Measurements from ENCODE around the gene EIF4H.
"Not testable (repeated sequence)": the region's sequence is repeated elsewhere in the genome, so short reads cannot be mapped to it uniquely, and the experiment has no call there.

EIF4H gene

DNA sequence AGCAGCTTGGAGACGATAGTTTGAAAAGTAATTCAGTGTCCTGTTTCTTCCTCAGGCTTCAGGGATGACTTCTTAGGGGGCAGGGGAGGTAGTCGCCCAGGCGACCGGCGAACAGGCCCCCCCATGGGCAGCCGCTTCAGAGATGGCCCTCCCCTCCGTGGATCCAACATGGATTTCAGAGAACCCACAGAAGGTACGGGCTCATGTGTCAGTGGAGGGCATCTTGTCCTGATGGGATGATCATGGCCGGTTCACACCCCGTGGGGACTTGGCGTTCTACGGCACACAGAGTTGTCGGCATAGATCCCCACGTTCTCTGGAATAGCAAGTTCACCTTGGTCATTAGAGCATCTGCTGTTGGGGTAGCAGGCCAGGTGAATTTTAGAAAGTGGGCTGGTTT is 20.5 kb downstream of the EIF4H start:
- CTCF ChIA-PET, result interaction anchor here (1.1 kb wide), 1 partner anchor 126 kb away, joined by 3 read pairs; no protein-coding TSS in a partner anchor
- peak overlapping the region; percentile 2; the same call in 1 of the 2 replicates for H3K27ac ChIP-seq
- POLR2A ChIA-PET (ENCODE audit: low non-redundant PET), result no interaction called here
- TF ChIP-seq, protein P1, sequence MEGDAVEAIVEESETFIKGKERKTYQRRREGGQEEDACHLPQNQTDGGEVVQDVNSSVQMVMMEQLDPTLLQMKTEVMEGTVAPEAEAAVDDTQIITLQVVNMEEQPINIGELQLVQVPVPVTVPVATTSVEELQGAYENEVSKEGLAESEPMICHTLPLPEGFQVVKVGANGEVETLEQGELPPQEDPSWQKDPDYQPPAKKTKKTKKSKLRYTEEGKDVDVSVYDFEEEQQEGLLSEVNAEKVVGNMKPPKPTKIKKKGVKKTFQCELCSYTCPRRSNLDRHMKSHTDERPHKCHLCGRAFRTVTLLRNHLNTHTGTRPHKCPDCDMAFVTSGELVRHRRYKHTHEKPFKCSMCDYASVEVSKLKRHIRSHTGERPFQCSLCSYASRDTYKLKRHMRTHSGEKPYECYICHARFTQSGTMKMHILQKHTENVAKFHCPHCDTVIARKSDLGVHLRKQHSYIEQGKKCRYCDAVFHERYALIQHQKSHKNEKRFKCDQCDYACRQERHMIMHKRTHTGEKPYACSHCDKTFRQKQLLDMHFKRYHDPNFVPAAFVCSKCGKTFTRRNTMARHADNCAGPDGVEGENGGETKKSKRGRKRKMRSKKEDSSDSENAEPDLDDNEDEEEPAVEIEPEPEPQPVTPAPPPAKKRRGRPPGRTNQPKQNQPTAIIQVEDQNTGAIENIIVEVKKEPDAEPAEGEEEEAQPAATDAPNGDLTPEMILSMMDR (conservative IDR thresholded peaks at IDR 0.05; ENCODE audit: low read depth), result no peak
- no peak for DNase-seq (ENCODE audit: low spot score)

DNA sequence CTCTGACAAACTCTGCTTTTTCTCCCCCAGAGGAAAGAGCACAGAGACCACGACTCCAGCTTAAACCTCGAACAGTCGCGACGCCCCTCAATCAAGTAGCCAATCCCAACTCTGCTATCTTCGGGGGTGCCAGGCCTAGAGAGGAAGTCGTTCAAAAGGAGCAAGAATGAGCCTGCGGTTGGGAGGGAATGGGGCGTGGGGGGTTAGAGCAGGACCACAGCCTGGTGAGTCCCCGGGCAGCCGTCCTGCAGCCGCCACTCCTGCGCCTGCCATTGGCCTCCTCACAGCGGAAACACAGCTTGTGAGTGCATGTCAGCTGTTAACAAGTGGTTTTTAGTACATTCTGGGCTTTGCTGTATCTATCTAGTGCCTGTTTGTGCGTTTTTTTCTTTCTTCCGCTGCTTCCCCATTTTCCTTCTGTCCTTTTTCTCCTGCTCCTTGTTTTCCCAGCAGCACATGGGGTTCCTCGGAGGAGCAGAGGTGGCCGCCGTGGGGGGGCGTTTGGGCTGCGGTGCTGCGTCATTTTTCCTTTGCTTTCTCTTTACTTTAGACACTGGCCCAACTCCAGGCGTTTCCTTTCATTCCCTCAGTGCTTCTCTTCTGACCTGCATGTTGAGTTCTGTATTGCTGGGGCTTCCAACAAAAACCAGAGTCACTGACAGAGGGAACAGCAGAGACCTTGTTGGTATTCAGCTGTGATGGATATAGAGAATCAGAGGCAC is 21.1 kb downstream of the EIF4H start:
- CTCF ChIA-PET, result not testable (repeated sequence)

DNA sequence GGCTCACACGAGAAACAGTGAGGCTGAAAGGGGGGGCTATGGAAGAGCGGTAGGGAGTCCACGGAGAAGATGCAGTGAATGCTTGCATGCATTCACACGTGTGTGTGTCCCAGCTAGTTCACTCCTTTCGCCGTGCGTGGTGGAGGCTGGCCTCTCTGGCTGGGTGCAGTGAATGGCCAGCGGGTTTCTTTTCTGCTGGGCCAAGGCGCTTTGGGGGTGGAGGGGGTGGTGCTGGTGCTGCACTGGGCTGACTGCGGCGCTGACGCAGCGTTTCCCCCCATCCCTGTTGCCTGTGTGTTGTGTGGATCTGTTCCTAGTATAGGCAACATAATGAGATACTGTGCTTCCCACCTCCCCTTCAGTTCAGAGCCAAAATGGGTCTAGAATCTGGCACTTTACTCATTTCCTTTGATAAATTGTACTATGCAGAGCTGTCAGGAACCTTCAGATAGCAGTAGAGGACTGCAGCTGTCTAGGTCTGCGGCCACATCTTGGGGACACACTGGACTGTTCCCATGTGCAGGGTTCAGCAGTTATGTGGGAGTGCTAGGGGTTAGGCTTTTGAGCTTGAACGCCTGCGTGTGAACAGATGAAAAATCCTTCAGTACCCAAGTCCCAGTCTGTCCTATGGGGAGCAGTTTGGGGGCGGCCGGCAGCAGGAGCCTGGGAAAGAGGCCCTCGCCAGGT is 22.0 kb downstream of the EIF4H start:
- CTCF ChIA-PET, result interaction anchor here (0.6 kb wide), 1 partner anchor 137 kb away, joined by 9 read pairs; no protein-coding TSS in a partner anchor
- DNase-seq (ENCODE audit: low spot score); POLR2A ChIA-PET (ENCODE audit: low non-redundant PET); H3K27ac ChIP-seq: not testable (repeated sequence)

More for the DNA sequence above, 21.1 kb downstream of the EIF4H start:
- POLR2A ChIA-PET (ENCODE audit: low non-redundant PET); DNase-seq (ENCODE audit: low spot score): not testable (repeated sequence)
- peak overlapping the region; percentile 2; the same call in 1 of the 2 replicates for H3K27ac ChIP-seq

DNA sequence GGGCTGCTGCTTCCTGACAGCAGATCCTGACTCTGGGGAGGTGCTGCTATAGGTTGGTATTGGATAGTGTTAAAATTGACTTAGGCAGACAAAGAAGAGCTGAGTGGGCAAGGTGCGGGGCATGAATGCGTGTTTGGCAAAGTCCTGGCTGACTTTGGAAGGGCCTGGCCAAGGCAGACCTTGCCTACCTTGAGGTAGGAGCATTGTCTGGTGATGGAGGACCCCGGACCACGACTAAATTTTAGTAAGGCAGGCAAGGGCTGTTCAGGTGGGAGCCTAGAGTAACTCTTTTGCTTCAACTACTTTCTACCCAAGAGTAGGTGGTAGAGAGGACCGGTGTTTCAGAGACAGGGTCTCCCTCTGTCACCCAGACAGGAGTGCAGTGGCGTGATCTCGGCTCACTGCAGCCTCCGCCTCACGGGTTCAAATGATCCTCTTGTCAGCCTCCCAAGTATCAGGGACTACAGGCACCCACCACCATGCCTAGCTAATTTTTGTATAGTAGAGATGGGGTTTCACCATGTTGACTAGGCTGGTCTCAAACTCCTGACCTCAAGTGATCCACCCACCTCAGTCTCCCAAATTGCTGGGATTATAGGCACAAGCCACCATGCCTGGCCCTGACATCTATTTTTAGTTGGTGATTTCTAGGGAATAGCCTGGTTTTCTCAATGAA is 23.4 kb downstream of the EIF4H start:
- CTCF ChIA-PET, result interaction anchor here (0.6 to 2.2 kb wide), 3 partner anchors 9 to 341 kb away, joined by 3 to 9 read pairs (median 7); no protein-coding TSS in a partner anchor
- H3K27ac ChIP-seq, result peak overlapping the region; percentile 30
- POLR2A ChIA-PET (ENCODE audit: low non-redundant PET), result no interaction called here
- TF ChIP-seq, protein P1 (conservative IDR thresholded peaks at IDR 0.05; ENCODE audit: low read depth), result no peak
- no peak for DNase-seq (ENCODE audit: low spot score)

DNA sequence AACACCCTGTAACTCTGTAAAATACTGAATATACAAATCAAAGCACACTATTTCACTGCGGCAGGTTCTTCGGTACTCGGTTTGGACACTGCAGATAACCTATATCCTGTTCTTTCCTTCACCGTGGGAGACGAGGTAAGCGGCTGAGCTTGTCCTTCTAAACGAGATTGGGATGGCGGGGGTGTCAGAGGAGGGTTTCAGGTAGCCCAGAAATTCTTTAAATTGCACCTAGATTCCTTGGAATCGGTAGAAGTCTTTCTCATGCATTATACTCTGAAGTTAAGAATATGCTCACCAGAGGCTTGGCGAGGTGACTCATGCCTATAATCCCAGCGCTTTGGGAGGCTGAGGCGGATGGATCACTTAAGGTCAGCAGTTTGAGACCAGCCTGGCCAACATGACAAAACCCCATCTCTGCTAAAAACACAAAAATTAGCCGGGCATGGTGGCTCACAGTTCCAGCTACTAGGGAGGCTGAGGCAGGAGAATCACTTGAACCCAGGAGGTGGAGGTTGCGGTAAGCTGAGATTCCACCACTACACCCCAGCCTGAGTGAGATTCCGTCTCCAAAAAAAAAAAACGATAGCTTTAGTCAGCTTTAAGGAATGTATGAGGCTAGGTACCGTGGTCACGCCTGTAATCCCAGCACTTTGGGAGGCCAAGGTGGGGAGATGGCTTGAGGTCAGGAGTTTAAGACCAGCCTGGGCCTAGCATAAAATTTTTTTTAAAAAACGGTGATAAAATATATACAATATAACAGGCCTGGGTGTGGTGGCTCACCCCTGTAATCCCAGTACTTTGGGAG is 25.6 kb downstream of the EIF4H start:
- no peak for DNase-seq (ENCODE audit: low spot score)
- TF ChIP-seq, protein P1 (conservative IDR thresholded peaks at IDR 0.05; ENCODE audit: low read depth), result no peak
- H3K27ac ChIP-seq, result peak overlapping the region; percentile 52
- ChIA-PET POLR2A (ENCODE audit: low non-redundant PET) (interaction anchor here (0.6 kb wide), 1 partner anchor 172 kb away, joined by 14 read pairs; no protein-coding TSS in a partner anchor), CTCF (interaction anchor here (0.7 to 2.2 kb wide), 5 partner anchors 19 to 465 kb away, joined by 3 to 9 read pairs (median 3); no protein-coding TSS in a partner anchor)

DNA sequence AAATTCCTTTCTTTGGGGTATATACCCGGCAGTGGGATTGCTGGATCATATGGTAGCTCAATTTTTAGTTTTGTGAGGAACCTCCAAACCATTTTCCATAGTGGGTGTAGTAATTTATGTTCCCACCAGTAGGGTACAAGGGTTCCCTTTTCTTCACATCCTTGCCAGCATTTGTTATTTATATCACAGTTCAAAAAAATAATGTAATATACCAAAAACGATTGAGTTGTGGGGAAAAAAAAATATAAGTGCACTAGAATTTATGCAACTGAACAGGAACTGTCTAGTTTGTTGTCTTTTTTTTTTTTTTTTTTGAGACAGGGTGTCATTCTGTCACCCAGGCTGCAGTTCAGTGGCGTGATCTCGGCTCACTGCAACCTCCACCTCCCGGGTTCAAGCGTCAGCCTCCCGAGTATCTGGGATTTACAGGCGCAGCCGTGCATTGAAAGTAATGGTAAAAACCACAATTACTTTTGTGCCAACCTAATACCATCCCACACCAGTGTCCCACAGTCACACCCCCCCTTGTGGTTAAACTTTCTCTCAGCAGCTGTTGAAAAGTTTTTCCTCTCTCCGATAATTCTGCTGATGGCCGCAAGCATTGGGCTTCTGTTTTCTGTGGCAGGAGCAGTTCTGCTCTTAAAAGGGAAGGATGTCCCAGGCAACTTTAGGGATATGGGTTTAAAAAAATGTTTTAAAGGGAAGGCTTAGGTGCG is 28.8 kb downstream of the EIF4H start:
- no peak overlapping the region for H3K27ac ChIP-seq
- DNase-seq (ENCODE audit: low spot score), result peak; percentile 54
- TF ChIP-seq, protein P1 (conservative IDR thresholded peaks at IDR 0.05; ENCODE audit: low read depth), result peak; percentile 56
- ChIA-PET CTCF (interaction anchor here (0.6 to 1.1 kb wide), 11 partner anchors 47 to 487 kb away, joined by 3 to 8 read pairs (median 4); no protein-coding TSS in a partner anchor), POLR2A (ENCODE audit: low non-redundant PET) (no interaction called here)

Data from RWPE1 (cell line).